ENCODE results near the gene CAPN8.
A peak's percentile ranks its signal among the peaks of the same experiment; 100 is the strongest.

Gene CAPN8

DNA sequence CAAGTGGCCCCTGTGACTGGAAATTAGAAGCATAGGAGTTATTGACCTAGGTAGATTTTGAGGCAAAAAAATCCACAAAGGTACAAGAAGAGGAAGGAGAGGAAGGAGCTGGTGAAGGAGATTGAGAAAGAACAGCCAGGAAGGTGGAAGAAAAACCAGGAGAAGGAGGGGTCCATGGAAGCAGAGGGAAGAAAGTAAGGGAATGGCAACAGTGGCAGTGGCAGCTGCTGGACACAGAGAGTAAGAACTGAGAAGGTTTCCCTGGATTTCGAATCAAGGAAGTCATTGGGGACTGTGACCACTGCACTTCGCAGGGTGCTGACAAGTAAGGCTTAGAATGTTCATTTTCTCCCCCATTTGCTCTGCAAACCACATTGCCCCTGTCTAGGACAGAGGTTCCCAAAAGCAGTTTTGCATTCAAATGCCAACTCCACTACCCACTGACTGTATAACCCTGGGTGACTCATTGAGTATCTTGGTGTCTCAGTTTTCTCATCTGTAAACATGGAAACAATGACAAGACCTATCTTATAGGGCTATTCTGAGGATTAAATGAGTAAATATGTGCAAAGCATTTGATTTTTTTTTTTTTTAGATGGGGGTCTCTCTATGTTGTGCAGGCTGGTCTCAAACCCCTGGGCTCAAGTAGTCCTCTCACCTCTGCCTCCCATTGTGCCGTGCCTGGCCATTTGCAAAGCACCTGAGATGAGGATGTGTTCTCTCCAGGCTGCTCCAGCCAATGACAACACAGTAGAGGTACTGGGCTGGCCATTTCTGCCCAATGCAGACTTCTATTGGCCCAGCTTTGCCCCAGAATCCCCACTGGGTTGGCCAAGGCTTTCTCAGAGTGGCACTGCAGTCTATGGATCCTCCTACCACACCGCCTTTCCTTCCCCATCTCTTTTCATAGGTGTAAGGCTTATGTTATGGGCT is 37.5 kb upstream of the CAPN8 start:
- DNase-seq (ENCODE audit: low read depth in 2 of 2): no peak

DNA sequence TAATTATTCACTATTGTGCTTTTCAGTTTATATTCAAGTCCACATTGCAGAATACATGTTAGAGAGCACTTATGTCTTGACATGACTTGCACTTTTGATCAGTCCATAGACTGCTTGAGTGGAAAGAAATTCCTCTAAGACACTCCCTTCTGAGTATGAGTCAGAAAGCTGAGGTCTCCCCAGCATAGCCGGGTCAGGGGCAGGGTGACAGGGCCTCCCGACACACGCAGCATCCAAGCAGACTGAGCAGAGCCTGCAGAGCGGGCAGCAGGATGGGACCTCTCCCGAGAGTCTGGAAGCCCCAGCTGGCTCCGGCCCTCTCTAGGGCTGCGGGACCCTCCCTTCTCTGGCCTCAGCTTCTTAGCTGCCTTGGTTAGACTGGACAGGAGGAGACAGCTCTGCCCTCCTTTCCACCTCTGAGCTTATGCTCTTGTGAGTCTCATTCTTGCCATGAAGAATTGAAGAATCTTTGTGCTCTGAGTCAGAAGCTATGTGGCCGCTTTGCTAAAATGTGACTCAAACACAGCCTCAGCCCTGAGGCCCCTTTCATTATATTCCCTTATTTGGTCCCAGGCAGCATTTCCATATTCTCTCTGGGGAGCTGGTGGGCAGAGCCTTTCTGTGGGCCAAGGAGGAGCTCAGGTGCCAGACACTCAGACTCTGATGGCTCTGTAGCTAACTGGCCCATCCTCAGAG is 35.6 kb upstream of the CAPN8 start:
- no peak for DNase-seq (ENCODE audit: low read depth in 2 of 2)

DNA sequence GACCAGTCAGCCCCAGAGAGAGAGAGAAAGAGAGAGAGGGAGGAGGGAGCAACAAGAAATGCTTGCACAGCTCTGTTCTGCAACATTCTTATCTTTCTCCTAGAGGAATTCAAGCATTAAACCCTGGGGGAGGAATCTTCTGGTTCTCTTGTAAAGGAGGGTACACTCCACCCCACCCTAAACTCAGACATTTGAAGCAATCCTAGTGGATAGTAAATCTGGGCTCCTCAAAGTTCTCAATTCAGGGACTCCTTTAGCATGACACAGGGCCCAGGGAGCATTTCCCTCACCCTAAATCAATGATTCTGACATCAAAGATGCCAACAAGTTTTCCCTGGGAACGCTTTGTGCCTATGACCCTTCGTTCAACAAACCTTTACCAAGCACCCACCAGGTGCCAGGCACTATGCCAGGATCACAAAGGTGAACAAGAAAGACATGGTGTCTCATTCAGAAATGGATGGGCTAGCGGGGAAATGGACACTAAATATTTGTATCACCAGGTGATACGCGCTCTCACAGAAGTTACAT is 35.0 kb upstream of the CAPN8 start:
- DNase-seq (ENCODE audit: low read depth in 2 of 2): no peak

DNA sequence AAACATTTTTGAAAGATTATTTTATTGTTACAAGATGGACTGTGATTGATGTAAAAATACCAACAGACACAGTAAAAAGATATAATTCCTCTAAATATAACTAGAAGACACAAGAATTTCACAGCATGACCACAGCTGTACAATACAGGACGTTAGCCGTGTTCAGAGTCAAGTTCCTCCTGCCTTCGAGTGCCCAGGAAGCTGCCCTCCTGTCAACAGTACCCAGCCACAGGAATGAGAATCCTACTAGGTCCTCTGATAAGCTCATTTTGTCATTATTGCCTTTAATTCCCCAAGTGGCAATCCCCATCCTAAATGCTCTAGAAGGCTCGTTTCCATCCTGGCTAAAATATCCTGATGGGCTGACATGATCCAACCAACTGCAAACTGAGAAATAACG is 30.4 kb upstream of the CAPN8 start:
- no peak for DNase-seq (ENCODE audit: low read depth in 2 of 2)

DNA sequence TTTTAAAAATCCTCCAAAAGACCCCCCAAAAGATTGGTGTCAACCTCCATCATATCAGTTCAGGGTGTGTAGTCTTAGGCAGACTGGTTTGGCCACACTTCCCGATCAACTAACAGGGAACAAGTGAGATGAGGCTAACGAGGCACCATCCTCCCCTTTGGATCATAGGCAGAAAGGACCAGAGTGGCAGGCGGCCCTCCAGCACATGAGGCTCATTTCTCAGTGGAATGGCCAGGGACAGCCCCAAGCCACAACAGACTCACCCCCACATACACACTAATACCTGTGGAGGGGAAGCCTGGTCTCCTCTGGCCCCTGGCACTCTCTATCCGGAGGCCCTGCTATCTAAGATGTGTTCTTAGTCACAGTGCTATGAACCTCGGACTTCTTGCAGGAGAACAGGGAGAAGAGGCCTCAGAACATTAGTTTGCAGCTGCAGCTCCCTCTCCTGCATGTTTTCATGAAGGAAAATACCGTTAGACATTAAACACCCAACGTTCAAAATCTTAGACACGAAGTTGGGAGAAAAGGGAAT is 29.6 kb upstream of the CAPN8 start:
- no peak for DNase-seq (ENCODE audit: low read depth in 2 of 2)

DNA sequence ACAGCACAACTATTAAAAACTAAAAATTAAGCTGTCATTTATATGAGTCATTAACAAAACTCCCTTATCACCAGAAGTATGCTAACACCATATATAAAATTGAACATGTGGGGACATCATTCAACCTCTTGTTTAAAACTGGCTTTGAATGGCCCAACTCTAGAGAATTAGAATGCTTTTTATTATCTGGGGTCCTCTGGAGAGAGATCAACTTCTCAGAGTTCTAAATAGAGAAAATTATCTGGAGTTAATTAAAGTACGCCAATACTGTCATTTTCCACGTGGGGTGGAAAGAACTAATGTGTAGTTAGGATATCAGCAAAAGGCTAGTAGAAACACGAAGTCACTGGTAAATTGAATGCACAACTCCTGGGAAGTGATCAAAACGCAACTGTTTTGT is 25.6 kb upstream of the CAPN8 start:
- no peak for DNase-seq (ENCODE audit: low read depth in 2 of 2)

DNA sequence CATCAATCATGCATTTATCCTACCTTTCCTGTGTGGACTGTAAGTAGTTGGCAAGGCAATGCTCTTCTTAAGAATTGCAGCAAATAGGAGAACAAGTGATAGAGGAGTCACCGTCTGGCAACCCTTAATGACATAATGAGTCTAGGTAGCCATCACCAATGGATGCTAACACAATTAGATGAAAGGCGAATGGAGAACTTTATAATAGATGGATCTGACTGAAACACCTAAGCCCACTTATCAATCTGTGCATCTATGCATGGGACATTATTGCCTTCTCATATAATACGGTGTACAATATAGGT is 18.9 kb upstream of the CAPN8 start:
- no peak for DNase-seq (ENCODE audit: low read depth in 2 of 2)

DNA sequence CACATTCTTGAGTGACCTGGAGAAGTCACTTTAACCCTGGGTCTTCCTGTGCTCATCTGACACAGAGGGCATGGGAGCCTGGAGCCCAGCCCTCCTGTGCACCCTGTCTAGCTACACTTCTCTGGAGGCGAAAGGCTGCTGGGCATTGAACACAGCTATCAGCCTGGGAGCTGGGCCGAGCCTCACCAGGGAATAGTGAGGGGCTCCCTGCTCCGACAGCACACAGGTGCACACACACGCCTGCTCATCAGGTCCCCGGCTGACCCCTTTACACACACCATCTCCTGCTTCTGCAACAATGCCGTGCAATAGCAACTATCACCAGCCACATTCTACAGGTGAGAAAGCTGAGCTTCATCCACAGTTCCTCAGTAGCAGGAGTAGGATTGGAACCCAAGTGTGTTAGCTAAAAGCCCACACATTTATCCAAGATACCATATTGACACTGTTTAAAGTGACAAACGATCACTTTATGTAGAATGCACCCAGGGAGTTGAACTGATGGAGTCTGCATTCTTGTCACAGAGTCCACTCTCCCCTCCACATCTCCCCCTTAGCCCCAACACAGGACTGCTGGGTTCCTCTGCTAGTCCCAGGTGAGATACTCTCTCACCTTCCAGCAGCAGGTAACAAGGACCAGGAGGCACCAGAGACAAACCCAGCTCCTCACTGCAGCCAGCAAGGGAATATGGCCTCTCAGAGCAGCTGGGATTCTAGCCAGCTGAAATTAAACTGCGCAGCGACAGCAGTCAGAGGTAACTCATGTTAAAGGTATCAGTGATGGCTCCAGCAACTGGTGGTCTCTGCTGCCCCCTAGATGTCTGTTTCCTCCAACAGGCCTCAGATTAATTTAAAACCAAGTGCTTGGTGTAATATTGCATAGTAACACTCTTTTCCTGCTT is 18.3 kb upstream of the CAPN8 start:
- DNase-seq (ENCODE audit: low read depth in 2 of 2): peak; percentile 23 to 43

DNA sequence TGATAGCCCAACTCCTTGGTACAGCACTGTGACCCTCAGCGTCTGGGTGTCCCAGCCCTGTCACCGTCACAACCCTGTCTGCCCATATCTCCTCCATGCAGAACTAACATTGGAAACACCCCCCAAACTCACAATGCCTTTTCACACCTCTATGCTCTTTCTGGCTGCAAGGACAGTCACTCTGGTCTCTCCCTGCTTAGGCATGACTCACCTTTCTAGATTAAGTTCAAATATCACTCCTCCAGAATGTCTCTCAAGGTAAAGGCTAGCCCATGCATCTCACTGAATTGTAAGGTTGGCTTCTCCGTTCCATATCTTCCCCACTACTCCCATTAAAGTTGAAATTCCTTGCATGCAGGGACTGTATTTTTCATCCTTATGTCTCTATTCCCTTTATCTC is 17.0 kb upstream of the CAPN8 start:
- no peak for DNase-seq (ENCODE audit: low read depth in 2 of 2)

DNA sequence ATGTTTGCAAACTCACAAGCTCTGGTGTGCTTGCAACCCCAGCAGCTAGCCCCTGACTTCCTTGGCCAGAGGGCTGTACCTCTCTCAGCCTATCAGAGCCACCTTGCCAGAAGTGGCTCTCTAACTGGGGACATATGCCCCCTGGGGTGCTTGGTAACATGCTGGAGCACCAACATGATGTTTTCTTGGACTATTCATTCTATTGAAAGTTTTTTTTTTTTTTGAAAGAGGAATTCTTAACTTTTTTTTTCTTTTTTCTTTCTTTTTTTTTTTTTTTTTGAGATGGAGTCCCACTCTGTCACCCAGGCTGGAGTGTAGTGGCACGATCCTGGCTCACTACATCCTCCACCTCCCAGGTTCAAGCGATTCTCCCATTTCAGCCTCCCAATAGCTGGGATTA is 14.7 kb upstream of the CAPN8 start:
- no peak for DNase-seq (ENCODE audit: low read depth in 2 of 2)

DNA sequence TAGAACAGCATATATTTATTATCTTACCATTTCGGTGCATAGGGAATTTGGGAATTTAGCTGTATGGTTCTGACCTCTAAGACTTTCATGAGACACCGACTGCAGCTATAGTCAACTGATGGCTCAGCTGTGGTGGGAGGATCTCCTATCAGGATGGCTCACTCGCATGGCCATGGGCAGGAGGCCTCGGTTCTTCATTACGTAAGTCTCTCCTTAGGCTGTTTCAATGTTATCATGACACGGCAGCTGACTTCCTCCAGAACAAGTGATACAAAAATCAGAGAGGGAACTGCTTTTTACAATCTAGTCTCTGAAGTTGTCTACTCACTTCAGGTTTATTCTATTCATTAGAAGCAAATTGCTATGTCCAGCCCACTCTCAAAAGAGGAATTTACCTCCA is 13.3 kb upstream of the CAPN8 start:
- no peak for DNase-seq (ENCODE audit: low read depth in 2 of 2)

DNA sequence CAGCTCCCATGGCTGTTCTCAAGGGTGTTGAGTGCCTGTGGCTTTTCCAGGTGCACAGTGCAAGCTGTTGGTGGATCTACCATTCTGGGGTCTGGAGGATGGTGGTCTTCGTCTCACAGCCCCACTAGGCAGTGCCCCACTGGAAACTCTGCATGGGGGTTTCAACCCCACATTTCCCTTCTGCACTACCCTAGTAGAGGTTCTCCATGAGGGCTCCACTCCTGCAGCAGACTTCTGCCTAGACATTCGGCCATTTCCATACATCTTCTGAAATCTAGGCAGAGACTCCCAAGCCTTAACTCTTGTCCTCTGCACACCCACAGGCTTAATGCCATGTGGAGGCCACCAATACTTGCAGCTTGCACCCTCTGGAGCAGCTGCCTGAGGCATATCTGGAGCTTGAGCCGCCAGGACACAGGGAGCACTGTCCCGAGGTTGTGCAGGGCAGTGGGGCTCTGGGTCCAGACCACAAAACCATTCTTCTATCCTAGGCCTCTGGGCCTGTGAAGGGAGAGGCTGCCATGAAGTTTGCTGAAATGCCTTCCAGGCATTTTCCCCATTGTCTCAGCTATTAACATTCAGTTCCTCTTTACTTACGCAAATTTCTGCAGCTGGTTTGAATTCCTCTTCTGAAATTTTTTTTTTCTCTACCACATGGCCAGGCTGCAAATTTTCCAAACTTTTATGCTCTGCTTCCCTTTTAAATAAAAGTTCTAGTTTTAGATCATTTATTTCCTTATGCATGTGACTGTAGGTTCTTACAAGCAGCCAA is 8.8 kb upstream of the CAPN8 start:
- no peak for DNase-seq (ENCODE audit: low read depth in 2 of 2)

DNA sequence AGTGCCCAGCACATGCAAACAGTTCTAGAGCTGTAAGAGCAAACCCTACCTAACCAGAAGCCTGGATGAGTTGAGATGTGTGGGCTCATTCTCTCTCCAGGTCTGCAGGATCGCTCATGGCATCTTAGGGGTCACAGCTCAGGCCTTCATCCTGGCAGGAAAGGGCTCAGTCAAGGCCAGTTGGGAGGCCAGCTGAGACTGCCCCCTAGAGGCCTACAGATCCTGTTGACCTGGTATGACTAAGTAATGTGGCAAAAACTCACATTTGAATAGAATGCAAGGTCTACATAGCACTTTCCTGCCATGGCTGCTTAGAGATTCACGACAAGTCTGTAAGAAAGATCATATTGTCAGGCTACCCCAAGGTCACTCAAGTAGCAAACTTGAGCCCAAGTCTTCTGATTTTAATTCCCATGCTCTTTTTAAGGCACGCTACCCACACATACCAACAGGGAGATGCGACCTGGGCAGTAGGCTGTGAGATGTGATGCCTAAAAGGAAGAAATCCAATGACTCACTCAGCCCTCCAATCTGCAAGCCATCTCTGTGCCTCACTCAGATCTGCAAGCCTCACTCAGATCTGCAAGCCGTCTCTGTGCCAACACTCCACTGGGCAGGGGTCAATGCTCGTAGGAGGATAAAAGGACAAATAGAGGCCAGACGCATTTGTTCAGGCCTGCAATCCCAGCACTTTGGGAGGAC is 5.1 kb upstream of the CAPN8 start:
- no peak for DNase-seq (ENCODE audit: low read depth in 2 of 2)

DNA sequence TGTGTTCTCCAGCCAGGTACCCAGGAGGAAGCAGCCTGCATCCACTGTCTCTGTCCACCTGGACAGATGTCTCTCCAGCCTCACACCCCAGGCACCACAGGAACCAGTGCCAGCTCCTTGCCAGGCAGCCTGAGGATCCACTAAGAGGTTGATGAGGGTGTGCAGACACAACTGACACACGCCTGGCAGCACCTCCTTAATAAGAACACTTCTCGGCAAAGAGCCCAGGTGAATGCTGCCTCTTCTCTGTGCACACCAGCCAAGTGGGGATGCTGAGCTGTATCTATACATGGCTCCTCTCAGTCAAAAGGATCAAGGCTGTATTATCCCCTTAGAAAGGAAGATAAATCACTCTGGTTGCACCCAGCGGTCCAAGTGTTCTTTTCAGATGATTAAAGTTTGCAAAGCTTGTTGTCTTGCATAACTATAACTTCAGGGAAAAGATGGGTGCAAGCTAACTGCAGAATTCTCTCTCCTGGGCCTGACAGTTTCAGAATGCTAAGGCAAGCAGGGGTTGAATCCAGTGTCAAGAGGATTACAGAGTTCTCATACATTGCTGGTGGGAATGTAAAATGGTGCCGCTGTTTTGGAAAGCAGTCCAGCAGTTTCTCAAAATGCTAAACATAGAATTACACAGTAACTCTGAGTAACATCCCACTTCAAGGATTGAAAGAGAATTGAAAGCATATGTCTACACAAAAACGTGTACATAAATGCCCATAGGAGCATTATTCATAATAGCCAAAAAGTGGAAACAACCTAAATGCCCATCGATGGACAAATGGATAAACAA is 3.7 kb upstream of the CAPN8 start:
- no peak for DNase-seq (ENCODE audit: low read depth in 2 of 2)

DNA sequence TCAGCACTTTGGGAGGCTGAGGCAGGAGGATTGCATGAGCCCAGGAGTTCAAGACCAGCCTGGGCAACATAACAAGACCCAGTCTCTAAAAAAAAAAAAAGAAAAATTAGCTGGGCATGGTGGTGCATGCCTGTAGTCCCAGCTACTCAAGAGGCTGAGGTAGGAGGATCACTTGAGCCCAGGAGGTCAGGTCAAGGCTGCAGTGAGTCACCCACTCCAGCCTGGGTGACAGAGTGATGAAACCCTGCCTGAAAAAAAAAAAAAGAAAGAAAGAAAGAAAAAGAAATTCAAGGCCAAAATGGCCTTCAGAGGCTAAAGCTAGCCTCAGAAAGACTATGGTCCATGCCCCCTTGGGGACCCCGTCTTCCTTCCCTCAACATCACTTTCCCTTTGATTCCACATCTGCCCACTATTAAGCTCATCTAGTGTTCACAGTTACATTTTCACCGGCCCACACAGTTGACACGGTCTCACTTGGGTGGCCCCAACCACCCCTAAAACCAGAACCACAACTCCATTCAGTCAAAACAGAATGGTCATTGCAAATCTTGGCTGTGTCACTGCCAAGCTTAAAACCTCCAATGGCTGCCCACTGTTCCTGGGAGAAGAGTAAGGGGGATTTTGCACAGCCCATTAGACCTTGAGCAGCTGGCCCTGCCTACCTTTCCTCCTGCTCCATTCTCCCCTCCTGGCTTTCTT is 2.1 kb upstream of the CAPN8 start:
- no peak for DNase-seq (ENCODE audit: low read depth in 2 of 2)

DNA sequence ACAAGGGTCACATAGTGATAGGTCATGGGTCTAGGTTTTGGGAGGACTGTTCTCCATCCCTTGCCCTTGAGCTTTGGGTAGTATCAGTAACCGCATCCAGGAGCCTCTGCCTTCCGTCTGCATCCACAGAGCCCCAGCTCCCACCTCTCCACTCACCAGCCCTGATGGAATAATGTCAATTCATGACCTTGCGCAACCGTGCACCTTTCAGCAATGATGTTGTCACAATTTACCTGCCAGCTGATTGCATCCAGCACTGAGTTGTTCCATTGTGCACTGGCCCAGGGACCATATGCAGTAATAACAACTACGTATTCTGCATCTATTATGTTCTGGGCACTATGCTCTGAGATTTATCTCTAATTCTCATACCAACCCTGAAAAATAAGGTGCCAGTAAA is 1.4 kb downstream of the CAPN8 start:
- no peak for DNase-seq (ENCODE audit: low read depth in 2 of 2)

DNA sequence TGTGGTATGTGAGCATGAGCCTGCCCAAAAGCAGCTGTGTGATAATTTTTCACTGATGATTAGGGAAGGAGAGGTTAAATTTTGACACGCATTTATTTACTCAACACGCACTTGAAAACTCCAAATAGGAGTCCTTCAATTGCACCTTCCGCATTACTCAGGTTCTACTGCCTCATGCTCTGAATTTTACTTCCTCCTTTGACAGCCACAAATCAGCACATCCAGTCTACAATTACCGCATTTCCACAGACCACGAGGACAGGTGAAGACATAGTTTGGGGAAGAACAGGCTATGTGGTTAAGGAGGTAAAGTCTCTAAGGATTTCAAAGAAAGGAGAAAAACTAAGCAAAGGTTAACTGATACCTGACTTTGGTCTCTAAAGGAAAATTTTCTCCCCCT is 2.6 kb downstream of the CAPN8 start:
- DNase-seq (ENCODE audit: low read depth in 2 of 2): no peak

DNA sequence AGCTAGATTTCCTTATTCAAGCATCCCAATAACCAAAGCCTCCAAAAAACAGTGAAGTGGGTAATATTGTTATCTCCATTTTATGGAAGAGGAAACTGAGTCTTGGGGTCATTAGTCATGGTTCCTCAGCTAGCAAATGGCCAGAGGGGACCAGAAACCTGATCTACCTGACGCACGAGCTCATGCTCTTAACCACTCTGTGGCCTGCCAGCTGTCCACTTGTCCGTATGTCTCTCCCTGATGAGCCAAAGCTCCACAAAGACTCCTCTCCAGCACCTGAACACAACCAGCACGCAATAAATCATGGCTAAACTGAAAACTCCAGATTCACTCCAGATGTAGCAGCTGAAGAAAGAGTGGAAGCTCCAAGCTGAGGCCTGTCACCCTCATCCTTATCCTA is 5.8 kb downstream of the CAPN8 start:
- DNase-seq (ENCODE audit: low read depth in 2 of 2): no peak

DNA sequence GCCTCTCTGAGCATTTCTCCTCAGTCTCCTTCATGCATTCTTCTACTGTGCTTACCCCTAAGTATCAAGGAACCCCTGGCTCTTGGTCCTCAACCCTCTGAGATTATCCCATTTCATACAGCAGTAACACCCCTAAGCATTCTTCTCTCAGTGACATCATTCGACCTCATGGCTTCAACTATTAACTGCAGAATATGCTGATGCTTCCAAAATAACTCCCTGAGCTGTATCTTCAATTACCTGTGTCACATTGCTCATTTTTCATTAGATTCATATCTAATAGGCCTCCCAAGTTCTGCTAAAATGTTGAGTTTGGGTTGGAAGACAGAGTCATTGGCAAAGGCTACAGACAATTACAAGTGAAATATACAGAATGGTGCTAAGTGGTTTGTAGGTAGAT is 7.5 kb downstream of the CAPN8 start:
- DNase-seq (ENCODE audit: low read depth in 2 of 2): no peak

Measured in stimulated activated CD8-positive, alpha-beta memory T cell treated with anti-CD3 and anti-CD28 coated beads, Interleukin-7, amount 100 ng/mL, for 4 hours (primary cell).